ENCODE measurements around the gene NOTCH1.

NOTCH1 gene

GRCh38 chr9:136527721-136528710 is 17.8 kb downstream of the NOTCH1 start:
- TF ChIP-seq CTCF (IDR thresholded peaks at IDR 0.05; ENCODE audit: insufficient read depth, low read length, missing control alignments), result no peak
- CTCF ChIA-PET, result interaction anchor here (1.0 to 2.6 kb wide), 4 partner anchors 10 to 43 kb away, joined by 3 to 12 read pairs (median 5); no protein-coding TSS in a partner anchor
- POLR2A ChIA-PET, result no interaction called here
- no peak overlapping the region for H3K4me3 ChIP-seq (ENCODE audit: low read depth, low read length)
- DNase-seq (ENCODE audit: low read depth, low spot score), result no peak

GRCh38 chr9:136527131-136527530 is 18.7 kb downstream of the NOTCH1 start:
- CTCF ChIA-PET, result interaction anchor here (2.1 kb wide), 1 partner anchor 41 kb away, joined by 6 read pairs; no protein-coding TSS in a partner anchor
- no peak overlapping the region for H3K4me3 ChIP-seq (ENCODE audit: low read depth, low read length)
- no peak for TF ChIP-seq CTCF (IDR thresholded peaks at IDR 0.05; ENCODE audit: insufficient read depth, low read length, missing control alignments)
- POLR2A ChIA-PET, result no interaction called here
- no peak for DNase-seq (ENCODE audit: low read depth, low spot score)

- CTCF ChIA-PET, result interaction anchor here (0.9 to 2.1 kb wide), 2 partner anchors 39 to 41 kb away, joined by 3 to 6 read pairs; no protein-coding TSS in a partner anchor
- no peak for DNase-seq (ENCODE audit: low read depth, low spot score)
- TF ChIP-seq CTCF (IDR thresholded peaks at IDR 0.05; ENCODE audit: insufficient read depth, low read length, missing control alignments), result no peak
- POLR2A ChIA-PET, result no interaction called here
- H3K4me3 ChIP-seq (ENCODE audit: low read depth, low read length), result no peak overlapping the region
These were observed 19.2 kb downstream of the NOTCH1 start for GRCh38 chr9:136526625-136527066.

- ChIA-PET CTCF (interaction anchor here (0.9 to 2.1 kb wide), 2 partner anchors 38 to 40 kb away, joined by 3 to 6 read pairs; no protein-coding TSS in a partner anchor), POLR2A (no interaction called here)
- no peak overlapping the region for H3K4me3 ChIP-seq (ENCODE audit: low read depth, low read length)
- no peak for TF ChIP-seq CTCF (IDR thresholded peaks at IDR 0.05; ENCODE audit: insufficient read depth, low read length, missing control alignments)
- DNase-seq (ENCODE audit: low read depth, low spot score), result no peak
These were observed 19.9 kb downstream of the NOTCH1 start for GRCh38 chr9:136525841-136526499.

GRCh38 chr9:136525207-136525606 is 20.6 kb downstream of the NOTCH1 start:
- CTCF ChIA-PET, result no interaction called here

More at GRCh38 chr9:136525207-136525606, 20.6 kb downstream of the NOTCH1 start:
- POLR2A ChIA-PET, result no interaction called here
- no peak for TF ChIP-seq CTCF (IDR thresholded peaks at IDR 0.05; ENCODE audit: insufficient read depth, low read length, missing control alignments)
- no peak for DNase-seq (ENCODE audit: low read depth, low spot score)
- H3K4me3 ChIP-seq (ENCODE audit: low read depth, low read length), result no peak overlapping the region
